ENCODE measurements around the gene FAM90A1.
"Not testable (repeated sequence)": the region's sequence is repeated elsewhere in the genome, so short reads cannot be mapped to it uniquely, and the experiment has no call there.

The FAM90A1 gene

GRCh38 chr12:8233935-8234495 lies 6.6 kb upstream of the FAM90A1 start:
- not testable (repeated sequence) for DNase-seq (ENCODE audit: low read depth)

- DNase-seq (ENCODE audit: low read depth) = not testable (repeated sequence)
Measured at GRCh38 chr12:8233300-8233855, 6.0 kb upstream of the FAM90A1 start.

GRCh38 chr12:8231666-8232608 lies 4.5 kb upstream of the FAM90A1 start:
- DNase-seq (ENCODE audit: low read depth) = peak; percentile 71

- not testable (repeated sequence) for DNase-seq (ENCODE audit: low read depth)
Measured at GRCh38 chr12:8231049-8231448, 3.6 kb upstream of the FAM90A1 start.

GRCh38 chr12:8229486-8229885 lies 2.1 kb upstream of the FAM90A1 start:
- DNase-seq (ENCODE audit: low read depth) = not testable (repeated sequence)

- DNase-seq (ENCODE audit: low read depth) = not testable (repeated sequence)
Measured at GRCh38 chr12:8228607-8229006, 1.2 kb upstream of the FAM90A1 start.

- not testable (repeated sequence) for DNase-seq (ENCODE audit: low read depth)
Measured at GRCh38 chr12:8227732-8228077, 287 bp upstream of the FAM90A1 start.

GRCh38 chr12:8226355-8226754 lies 1.1 kb downstream of the FAM90A1 start:
- no peak for DNase-seq (ENCODE audit: low read depth)

- not testable (repeated sequence) for DNase-seq (ENCODE audit: low read depth)
Measured at GRCh38 chr12:8224782-8225181, 2.6 kb downstream of the FAM90A1 start.

GRCh38 chr12:8223646-8224045 lies 3.8 kb downstream of the FAM90A1 start:
- not testable (repeated sequence) for DNase-seq (ENCODE audit: low read depth)

GRCh38 chr12:8222303-8222702 lies 5.1 kb downstream of the FAM90A1 start:
- not testable (repeated sequence) for DNase-seq (ENCODE audit: low read depth)

GRCh38 chr12:8221844-8222243 lies 5.6 kb downstream of the FAM90A1 start:
- DNase-seq (ENCODE audit: low read depth) = not testable (repeated sequence)

- not testable (repeated sequence) for DNase-seq (ENCODE audit: low read depth)
Measured at GRCh38 chr12:8221375-8221774, 6.0 kb downstream of the FAM90A1 start.

- DNase-seq (ENCODE audit: low read depth) = not testable (repeated sequence)
Measured at GRCh38 chr12:8218711-8219382, 8.6 kb downstream of the FAM90A1 start.

- peak; percentile 40 for DNase-seq (ENCODE audit: low read depth)
Measured at GRCh38 chr12:8197685-8198308, 29.6 kb downstream of the FAM90A1 start.

GRCh38 chr12:8188088-8188487 lies 39.3 kb downstream of the FAM90A1 start:
- DNase-seq (ENCODE audit: low read depth) = not testable (repeated sequence)

GRCh38 chr12:8184206-8184605 lies 43.2 kb downstream of the FAM90A1 start:
- DNase-seq (ENCODE audit: low read depth) = not testable (repeated sequence)

GRCh38 chr12:8183346-8183745 lies 44.1 kb downstream of the FAM90A1 start:
- DNase-seq (ENCODE audit: low read depth) = not testable (repeated sequence)

GRCh38 chr12:8182923-8183322 lies 44.5 kb downstream of the FAM90A1 start:
- DNase-seq (ENCODE audit: low read depth) = not testable (repeated sequence)

GRCh38 chr12:8181271-8181670 lies 46.1 kb downstream of the FAM90A1 start:
- not testable (repeated sequence) for DNase-seq (ENCODE audit: low read depth)

- DNase-seq (ENCODE audit: low read depth) = peak; percentile 32
Measured at GRCh38 chr12:8179989-8180585, 47.3 kb downstream of the FAM90A1 start.

All from stromal cell of bone marrow (primary cell).